ENCODE results near the gene KIF26B.
A peak's percentile ranks its signal among the peaks of the same experiment; 100 is the strongest.
"Not testable (repeated sequence)": the region's sequence is repeated elsewhere in the genome, so short reads cannot be mapped to it uniquely, and the experiment has no call there.

The KIF26B gene

GRCh38 chr1:245330951-245331350 is 176.2 kb downstream of the KIF26B start:
- DNase-seq: no peak
- in situ Hi-C loops (cut with MboI; ENCODE audit: low pct_unique_long_range_greater_than_20kb, low sequenced_read_pairs): no loop called here

DNA sequence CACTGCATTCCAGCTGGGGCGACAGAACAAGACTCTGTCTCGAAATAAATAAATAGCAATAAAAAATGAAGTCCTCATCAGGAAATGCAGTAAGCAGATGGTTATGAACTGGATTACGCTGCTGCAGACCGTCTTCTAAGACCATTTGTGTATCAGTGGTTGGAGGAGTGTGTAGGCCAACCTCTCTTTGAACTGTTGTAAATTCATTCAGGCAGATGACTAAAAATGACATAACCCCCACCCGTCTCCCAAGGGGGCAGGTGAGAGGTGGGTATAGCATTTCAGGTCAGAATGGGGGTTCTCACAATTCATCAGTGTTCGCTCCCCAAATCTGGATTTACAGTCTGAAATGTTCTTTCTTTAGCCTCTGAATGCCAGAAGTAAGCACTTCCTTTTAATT is 177.3 kb downstream of the KIF26B start:
- in situ Hi-C loops (cut with MboI; ENCODE audit: low pct_unique_long_range_greater_than_20kb, low sequenced_read_pairs): no loop called here
- DNase-seq: no peak

DNA sequence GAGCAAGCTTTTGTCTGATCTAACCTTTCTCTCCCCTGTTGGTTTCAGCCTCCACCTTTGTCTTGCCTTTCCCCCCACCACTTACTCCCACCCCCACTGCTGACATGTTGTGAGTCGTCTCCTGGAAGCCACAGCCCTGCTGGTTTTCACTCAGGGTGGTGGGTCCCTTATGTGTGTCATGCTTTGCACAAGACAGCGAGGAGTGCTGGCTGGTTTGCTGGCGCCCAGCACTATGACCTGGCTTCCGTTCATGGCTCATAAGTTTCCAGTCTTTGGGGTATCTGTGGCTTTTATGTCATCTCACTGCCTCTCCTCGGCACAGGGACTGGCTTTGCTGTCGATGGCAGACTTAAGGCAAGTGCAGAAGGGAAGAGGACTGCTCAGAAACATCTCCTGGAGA is 177.7 kb downstream of the KIF26B start:
- in situ Hi-C loops (cut with MboI; ENCODE audit: low pct_unique_long_range_greater_than_20kb, low sequenced_read_pairs): no loop called here
- DNase-seq: no peak

DNA sequence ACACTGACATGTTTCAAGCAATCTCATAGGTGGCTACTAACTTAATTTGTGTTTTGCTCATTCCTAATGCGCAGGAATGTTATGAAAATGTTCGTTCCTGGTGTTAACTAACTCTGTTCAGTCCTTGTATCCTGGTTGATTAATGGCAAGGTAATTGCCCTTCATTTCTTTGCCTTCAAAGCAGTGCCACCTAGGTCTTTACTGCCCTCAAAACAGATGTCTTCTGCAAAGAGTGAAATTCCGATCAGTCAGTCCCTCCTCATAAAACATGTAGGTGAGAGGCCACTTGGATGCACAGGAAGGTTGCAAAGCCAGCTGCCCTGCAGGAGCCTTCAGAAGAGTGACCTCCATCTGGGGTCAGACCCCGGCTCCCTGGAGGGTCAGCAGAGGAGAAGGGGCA is 179.4 kb downstream of the KIF26B start:
- no peak for DNase-seq
- in situ Hi-C loops (cut with MboI; ENCODE audit: low pct_unique_long_range_greater_than_20kb, low sequenced_read_pairs): no loop called here

DNA sequence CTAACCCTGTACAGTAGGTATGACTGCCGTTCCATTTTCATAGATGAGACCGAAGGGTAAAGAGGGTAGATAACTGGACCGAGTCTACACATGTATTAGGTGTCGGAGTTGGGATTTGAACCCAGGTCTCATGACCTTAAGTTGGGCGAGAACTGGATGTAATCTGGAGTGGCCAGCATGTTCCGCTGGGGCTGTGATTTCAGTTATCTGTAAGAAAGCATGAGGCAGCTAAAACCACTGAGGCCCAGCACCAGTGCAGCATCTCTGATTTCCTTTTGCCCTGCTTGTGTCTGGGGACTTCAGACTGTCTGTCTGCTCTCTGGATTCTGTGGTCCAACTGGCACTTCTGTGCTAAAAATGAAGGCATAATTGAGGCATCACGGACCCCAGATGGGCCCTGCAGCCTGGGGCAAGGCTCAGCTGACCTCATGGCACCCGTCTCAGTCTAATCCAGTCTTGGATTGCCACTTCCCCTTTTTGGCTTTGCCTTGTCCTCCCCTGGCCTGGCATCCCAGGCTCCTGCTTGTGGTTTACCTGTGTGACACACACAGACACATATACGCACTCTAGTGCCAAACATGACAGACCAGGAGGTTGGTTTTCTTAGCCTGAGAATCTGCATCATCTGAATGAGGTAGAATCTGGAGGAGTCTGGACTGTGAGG is 180.2 kb downstream of the KIF26B start:
- in situ Hi-C loops (cut with MboI; ENCODE audit: low pct_unique_long_range_greater_than_20kb, low sequenced_read_pairs): no loop called here

DNA sequence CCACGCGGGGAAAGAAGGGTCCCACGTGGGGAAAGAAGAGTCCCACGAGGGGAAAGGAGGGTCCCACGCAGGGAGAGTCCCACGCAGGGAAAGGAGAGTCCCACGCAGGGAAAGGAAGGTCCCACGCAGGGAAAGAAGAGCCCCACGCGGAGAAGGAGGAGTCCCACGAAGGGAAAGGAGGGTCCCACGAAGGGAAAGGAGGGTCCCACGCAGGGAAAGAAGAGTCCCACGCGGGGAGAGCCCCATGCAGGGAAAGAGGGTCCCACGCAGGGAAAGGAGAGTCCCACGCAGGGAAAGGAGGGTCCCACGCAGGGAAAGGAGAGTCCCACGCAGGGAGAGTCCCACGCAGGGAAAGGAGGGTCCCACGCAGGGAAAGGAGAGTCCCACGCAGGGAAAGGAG is 180.9 kb downstream of the KIF26B start:
- in situ Hi-C loops (cut with MboI; ENCODE audit: low pct_unique_long_range_greater_than_20kb, low sequenced_read_pairs); DNase-seq: not testable (repeated sequence)

More for the DNA sequence above, 180.2 kb downstream of the KIF26B start:
- DNase-seq: no peak

DNA sequence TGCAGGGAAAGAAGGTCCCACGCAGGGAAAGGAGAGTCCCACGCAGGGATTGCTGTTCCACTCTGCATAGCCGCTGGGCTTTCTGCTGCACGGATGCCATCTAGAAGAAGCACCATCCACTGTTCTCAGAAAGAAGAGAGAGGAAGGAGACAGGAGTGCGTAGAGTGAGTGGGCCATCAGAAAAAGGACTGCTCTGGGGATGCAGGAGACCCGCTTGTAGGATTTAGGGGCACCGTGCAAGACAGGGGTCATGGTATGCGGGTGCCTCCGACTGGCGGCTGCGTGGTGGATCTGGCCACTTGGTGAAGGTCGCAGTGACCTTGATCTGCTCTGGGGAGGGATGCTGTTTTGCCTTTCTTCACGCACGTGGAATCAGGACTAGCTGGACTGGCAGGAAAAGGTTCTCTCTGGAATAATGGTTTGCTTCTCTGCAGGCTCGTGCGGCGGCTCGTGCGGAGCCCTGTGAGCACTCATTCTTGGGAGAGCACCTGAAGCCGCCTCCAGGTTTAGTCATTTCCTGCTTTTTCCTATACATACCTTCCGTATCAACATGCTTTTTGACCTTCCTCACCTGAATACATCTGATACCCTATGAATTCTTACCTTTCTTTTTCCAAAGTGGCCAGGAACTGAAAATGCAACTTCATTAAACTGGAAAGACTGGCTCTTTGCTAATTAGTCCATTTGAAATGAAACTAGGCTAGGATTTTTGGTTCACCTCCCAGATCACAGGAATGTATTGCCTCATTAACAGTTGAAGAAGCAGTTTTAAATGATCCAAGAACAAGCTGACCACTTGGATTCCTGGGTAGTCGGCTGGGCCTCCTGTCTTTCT is 181.6 kb downstream of the KIF26B start:
- in situ Hi-C loops (cut with MboI; ENCODE audit: low pct_unique_long_range_greater_than_20kb, low sequenced_read_pairs): no loop called here
- no peak for DNase-seq

DNA sequence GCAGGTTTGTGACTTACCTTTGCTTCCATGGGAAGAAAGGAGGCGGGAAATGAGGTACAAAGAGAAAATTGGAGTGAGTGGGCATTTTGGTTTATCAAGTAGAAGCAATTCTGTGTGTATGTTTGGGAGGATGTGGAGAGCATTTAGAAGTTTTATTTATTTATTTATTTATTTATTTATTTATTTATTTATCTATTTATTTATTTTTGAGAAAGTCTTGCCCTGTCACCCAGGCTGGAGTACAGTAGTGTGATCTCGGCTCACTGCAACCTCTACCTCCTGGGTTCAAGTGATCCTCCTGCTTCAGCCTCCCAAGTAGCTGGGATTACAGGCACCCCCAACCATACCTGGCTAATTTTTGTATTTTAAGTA is 182.2 kb downstream of the KIF26B start:
- in situ Hi-C loops (cut with MboI; ENCODE audit: low pct_unique_long_range_greater_than_20kb, low sequenced_read_pairs): not testable (repeated sequence)

GRCh38 chr1:245337829-245338484 is 183.2 kb downstream of the KIF26B start:
- in situ Hi-C loops (cut with MboI; ENCODE audit: low pct_unique_long_range_greater_than_20kb, low sequenced_read_pairs): no loop called here
- DNase-seq: peak; percentile 80

More for the DNA sequence above, 182.2 kb downstream of the KIF26B start:
- DNase-seq: not testable (repeated sequence)

DNA sequence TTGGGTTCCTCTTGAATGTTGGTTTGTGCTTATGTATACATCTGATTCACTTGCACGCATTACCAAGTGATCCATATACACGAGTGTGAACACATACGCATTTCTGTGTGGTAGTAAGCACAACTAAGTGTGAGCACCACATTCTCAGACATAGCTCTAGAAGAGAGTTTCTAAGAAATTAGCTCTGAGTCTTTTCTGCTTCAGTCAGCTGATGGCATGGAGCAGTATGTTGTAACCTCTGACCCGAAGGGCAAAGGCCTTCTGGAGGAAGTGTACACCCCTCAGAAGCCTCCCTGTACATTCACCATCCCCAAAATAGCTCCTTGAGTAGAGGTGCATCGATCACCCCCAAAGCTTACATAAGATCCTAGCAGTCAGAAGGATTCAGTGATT is 183.7 kb downstream of the KIF26B start:
- no peak for DNase-seq
- in situ Hi-C loops (cut with MboI; ENCODE audit: low pct_unique_long_range_greater_than_20kb, low sequenced_read_pairs): no loop called here

DNA sequence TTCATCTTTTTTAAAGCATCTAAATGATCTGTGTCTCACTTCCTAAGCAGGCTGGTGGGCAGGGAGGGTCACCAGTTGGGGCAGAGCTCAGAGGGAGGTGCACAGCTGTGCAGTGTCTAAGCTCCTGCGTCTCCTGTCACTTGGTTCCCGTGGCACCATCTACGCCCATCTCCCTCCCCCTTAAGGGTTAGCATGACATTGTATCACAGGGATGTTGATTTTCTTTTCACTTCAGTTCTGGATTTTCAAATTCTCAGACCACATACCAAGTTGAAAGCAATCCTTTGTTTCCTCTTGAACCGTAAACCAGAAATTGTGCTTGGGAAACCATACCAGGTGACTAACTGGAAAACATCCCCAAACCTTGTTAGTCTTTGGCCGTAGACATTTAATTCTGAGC is 187.0 kb downstream of the KIF26B start:
- in situ Hi-C loops (cut with MboI; ENCODE audit: low pct_unique_long_range_greater_than_20kb, low sequenced_read_pairs): no loop called here
- no peak for DNase-seq

- in situ Hi-C loops (cut with MboI; ENCODE audit: low pct_unique_long_range_greater_than_20kb, low sequenced_read_pairs): no loop called here
- no peak for DNase-seq
Observed at GRCh38 chr1:245345191-245345884, 190.6 kb downstream of the KIF26B start.

GRCh38 chr1:245348626-245349025 is 193.8 kb downstream of the KIF26B start:
- in situ Hi-C loops (cut with MboI; ENCODE audit: low pct_unique_long_range_greater_than_20kb, low sequenced_read_pairs): no loop called here

GRCh38 chr1:245353411-245353810 is 198.6 kb downstream of the KIF26B start:
- in situ Hi-C loops (cut with MboI; ENCODE audit: low pct_unique_long_range_greater_than_20kb, low sequenced_read_pairs): no loop called here
- DNase-seq: no peak

More at GRCh38 chr1:245348626-245349025, 193.8 kb downstream of the KIF26B start:
- no peak for DNase-seq

DNA sequence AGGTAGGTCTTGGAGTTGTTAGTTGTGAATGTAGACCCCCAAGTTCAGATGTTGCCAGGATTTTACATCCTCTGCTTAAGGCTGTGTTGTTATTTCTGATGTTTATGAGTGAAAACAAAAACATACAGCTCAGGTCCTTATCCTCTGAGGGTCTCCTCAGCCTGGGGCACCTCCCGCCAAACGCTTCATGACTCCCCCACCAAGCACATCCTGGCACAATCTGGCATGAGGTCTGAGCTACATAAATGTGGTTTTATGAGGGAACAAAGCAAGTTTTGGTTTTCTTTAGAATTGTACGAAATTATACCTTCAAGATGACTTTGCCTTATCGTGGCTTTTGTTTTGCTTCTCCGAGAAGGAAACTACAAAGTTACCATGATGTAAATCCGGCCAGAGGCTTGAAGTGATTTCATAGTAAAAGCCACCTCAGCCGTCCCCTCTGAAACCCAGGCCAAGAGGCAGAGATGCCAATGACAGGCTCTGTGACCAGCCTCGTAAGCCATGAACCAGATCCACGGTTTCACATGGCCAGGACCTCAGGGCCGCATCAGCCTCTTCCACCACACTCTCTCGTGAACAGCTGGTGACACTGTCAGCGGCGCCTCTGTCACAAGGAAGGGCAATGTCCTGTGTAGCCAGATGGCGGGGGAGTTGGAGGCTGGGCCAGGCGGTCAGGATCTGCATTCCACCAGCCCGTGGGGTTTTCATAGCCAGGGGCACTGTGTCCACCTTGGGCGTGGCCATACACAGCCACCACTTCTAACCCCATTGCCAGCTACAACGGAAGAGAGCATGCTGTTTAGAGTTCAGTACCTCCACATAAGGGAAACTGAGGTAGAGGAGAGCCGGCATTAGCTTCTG is 199.4 kb downstream of the KIF26B start:
- no peak for DNase-seq
- in situ Hi-C loops (cut with MboI; ENCODE audit: low pct_unique_long_range_greater_than_20kb, low sequenced_read_pairs): no loop called here

DNA sequence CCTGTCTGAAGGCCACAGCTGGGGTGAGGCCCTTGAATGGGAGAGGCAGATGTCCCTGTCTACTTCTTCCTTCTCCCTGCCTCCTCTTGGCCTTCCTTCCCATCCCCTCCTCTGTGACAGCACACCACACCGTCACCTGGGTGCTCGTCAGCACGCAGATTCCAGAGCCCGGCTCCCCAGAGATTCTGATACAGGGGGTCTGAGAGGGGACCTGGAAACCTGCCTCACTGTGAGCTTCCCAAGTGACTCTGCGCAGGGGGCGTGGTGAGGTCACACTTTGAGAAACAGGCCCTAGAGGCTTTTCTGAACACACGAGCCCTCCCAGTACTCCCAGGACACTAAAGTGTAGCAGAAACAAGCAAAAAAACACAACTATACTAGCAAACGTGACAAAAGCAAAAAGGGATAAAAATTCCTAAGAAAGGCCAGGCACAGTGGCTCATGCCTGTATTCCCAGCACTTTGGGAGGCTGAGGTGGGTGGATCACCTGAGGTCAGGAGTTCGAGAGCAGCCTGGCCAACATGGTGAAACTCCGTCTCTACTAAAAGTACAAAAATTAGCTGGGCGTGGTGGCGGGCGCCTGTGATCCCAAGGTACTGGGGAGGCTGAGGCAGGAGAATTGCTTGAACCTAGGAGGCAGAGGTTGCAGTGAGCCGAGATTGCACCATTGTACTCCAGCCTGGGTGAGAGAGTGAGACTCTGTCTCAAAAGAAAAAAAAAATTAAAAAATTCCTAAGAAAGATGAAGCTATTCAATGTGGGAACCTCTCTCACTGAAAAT is 201.3 kb downstream of the KIF26B start:
- DNase-seq; in situ Hi-C loops (cut with MboI; ENCODE audit: low pct_unique_long_range_greater_than_20kb, low sequenced_read_pairs): not testable (repeated sequence)

DNA sequence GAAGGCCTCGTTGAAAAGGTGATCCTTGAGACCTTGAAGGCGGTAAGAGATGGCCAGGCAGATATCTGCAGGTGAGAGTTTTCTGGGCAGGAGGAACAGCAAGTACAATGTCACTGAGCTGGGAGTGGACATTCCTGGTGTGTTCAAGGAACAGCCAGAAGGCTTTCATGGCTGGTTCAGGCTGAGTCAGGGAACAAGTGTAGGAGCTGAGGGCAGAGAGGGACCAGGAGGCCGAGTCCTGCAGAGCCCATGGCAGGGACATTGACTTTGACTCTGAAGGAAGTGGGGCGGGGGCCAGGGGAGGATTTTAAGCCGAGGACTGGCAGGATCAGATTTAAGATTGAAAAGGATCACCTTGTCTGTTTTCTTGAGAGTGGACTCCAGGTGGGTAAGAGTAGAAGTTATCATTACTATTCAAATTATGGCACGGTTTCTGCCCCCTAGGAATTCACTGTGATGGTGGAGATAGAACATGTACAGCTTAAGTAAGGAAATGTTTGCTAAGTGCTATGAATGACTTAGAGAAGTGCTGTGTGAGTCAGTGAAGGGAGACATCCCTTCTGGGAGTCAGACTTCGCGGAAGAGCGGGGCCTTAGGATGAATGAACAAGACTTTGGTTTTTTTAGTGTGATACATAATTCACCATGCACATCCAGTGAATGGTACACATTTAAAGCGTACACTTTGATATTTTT is 202.3 kb downstream of the KIF26B start:
- no peak for DNase-seq
- in situ Hi-C loops (cut with MboI; ENCODE audit: low pct_unique_long_range_greater_than_20kb, low sequenced_read_pairs): no loop called here

All from KBM-7 (cell line).